GM10248 (cell line): ENCODE data around the gene KRTAP10-4.
"Not testable (repeated sequence)": the region's sequence is repeated elsewhere in the genome, so short reads cannot be mapped to it uniquely, and the experiment has no call there.

Experiments used
- CTCF ChIA-PET: fragments of 300-600 bp; sonication (Branson Sonifier 250); formaldehyde crosslinking; extraction: SDS; loops from one replicate; lab custom pipeline; 2021; ENCODE audit warnings: antibody characterized with exemption; lab: Yijun Ruan, JAX
- POLR2A ChIA-PET: fragments of 350-650 bp; sonication (Branson Sonifier 250); formaldehyde crosslinking; extraction: SDS; loops from one replicate; lab custom pipeline; 2020; ENCODE audit warnings: antibody characterized with exemption; lab: Yijun Ruan, JAX
- DNase-seq: peaks from one replicate; pipeline ENCODE4 v3.0.0; 2012; ENCODE audit errors: extremely low spot score
- TF ChIP-seq, protein P1 (sequence below): IDR thresholded peaks from 2 replicates; pipeline ENCODE4 v1.5.1; 2012; ENCODE audit warnings: mild to moderate bottlenecking, low read depth; ENCODE audit errors: extremely low read depth, missing control alignments, control extremely low read depth

KRTAP10-4 gene

DNA sequence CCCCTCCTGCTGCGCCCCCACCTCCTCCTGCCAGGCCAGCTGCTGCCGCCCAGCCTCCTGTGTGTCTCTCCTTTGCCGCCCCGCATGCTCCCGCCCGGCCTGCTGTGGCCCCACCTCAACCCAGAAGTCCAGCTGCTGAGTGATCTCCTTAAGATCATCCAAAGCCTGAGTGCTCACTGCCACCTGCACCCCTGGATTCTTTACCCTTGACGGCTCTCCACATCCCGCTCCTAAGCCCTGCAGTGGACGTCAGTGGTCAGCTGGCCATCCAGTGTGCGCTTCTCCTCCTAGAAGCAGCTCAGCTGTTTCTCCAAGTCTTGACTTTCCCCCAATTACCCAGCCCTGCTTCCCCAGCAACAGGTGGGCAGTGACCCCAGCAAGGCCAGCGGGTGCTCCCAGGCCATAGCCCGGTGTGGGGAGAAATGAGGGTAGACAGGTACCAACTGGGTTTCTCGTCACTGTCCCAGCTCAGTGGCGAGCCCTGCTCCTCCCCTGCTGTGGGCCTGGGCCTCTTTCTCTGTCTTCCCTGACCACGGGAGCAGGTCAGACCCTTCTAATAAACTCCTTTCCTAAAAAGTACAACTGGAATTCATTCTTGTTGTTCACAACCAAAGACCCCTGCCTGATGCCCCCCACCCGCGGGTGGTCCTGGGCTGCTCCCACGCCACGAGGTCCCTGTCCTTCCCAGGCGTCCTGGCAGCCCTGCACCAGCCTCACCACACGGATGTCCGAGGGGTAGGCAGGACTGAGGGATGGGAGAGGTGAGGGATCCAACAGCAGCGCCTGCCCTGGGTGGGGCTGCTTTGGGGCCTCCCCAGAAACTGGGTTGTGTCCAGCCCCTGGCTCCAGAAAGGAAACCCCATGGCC is 28.3 kb downstream of the KRTAP10-4 start:
- no peak for DNase-seq
- ChIA-PET POLR2A (no interaction called here), CTCF (no interaction called here)
- TF ChIP-seq, protein P1, sequence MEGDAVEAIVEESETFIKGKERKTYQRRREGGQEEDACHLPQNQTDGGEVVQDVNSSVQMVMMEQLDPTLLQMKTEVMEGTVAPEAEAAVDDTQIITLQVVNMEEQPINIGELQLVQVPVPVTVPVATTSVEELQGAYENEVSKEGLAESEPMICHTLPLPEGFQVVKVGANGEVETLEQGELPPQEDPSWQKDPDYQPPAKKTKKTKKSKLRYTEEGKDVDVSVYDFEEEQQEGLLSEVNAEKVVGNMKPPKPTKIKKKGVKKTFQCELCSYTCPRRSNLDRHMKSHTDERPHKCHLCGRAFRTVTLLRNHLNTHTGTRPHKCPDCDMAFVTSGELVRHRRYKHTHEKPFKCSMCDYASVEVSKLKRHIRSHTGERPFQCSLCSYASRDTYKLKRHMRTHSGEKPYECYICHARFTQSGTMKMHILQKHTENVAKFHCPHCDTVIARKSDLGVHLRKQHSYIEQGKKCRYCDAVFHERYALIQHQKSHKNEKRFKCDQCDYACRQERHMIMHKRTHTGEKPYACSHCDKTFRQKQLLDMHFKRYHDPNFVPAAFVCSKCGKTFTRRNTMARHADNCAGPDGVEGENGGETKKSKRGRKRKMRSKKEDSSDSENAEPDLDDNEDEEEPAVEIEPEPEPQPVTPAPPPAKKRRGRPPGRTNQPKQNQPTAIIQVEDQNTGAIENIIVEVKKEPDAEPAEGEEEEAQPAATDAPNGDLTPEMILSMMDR = no peak

DNA sequence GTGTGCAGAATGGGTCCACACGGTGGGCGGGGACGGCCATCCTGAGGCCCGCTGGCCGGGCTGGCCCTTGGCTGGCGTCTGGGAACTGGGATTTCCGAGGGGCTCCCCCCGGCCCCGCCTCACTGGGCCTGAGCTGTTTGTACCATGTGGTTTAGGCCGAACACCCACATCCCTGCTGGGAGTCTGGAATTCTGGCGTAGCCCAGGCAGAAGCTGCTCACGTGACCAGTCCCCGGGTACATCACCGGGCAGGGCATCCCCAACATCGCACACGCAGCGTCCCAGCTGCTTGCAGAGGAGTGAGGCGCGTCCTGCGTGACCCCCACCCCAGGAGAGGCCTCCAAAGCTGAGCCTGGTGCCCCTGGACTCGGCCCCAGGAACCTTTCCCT is 28.9 kb downstream of the KRTAP10-4 start:
- TF ChIP-seq, protein P1 = no peak
- DNase-seq = no peak
- CTCF ChIA-PET = no interaction called here
- POLR2A ChIA-PET = no interaction called here

DNA sequence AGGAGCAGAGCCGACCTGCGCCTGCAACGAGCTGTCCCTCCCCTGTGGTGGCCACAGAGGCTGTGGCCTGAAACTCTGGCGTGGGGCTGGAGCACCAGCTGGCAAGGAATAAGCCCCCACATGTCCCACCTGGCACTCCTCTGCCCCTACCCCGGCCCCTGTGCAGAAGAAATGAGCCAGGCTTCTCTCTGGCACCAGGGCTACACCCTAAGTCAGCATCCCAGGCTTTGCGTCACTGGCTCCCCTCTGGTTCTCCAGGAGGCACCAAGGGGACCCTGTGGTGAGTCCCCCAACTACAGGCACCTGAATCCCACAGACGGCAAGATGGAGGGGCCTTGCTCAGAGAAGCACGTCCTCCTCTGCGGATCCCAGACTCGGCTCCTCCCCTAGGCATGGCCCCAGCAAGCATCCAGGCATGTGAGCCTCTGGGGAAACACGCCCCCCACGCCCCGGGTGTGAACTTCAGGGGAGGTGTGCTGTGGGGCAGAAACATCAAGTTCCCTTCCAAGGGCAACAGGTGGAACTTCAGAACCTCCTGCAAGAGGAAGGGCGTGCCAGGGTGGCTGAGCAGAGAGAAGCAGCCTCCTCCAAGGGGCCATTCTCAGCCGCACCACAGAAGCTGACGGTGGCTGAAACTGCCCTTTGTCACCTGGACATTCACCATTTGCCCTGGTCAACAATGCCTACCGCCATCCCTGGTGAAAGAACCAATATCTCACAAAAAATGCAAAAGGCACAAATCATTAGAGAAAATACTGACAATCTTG is 29.8 kb downstream of the KRTAP10-4 start:
- TF ChIP-seq, protein P1 = no peak
- DNase-seq = no peak
- POLR2A ChIA-PET = no interaction called here
- CTCF ChIA-PET = no interaction called here

DNA sequence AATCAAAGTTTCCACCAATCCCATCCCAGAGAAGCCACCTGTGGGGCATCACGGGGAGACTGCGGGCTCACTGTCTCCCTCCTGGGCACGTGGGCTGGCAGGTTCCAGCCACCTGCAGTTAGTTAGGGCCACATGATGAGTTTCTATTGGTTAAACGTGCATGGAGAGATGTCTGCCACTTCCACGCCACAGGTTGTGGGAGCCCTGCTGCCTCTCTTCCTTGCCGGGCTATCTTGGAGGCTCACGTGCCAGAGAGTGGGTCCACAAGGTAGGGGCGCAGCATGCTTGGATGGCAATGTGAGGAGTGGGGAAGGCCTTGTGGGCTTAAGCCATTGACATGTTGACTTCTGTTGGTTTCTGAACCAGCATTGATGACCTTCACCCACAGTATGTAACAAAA is 30.4 kb downstream of the KRTAP10-4 start:
- ChIA-PET CTCF (no interaction called here), POLR2A (no interaction called here)
- no peak for DNase-seq
- TF ChIP-seq, protein P1 = no peak

DNA sequence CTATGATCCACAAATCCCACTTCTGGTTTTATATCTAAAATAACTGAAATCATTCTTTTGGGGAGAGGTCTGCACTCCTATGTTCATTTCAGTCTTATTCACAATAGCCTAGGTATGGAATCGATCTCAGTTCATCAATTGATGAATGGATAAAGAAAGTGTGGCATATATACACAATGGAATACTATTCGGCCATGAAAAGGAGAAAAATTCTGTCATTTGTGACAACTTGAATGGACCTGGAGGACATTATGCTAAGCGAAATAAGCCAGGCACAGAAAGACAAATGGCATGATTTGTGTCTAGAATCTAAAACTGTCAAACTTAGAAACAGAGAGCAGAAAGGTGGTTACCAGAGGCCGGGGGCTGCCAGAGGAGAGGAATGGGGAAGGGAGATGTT is 33.0 kb downstream of the KRTAP10-4 start:
- ChIA-PET CTCF (no interaction called here), POLR2A (no interaction called here)
- TF ChIP-seq, protein P1 = no peak
- DNase-seq = no peak

DNA sequence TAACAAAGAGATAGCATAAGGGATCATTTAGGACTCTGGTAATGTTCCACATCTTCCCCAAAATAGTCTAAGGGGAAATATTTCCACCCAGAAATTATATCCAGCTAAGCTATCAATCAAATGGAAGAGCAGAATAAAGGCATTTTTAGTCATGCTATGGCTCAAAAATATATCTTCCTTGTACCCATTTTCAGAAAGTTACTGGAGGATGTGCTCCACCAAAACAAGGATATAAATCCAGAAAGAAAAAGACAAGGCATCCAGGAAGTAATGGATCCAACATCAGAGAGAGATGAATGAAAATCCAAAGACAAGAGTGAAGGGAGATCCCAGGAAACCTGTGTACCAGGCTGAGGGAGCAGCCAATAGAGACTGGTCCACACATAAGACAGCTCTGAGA is 35.7 kb downstream of the KRTAP10-4 start:
- POLR2A ChIA-PET = no interaction called here
- CTCF ChIA-PET = no interaction called here
- TF ChIP-seq, protein P1 = no peak
- DNase-seq = no peak

DNA sequence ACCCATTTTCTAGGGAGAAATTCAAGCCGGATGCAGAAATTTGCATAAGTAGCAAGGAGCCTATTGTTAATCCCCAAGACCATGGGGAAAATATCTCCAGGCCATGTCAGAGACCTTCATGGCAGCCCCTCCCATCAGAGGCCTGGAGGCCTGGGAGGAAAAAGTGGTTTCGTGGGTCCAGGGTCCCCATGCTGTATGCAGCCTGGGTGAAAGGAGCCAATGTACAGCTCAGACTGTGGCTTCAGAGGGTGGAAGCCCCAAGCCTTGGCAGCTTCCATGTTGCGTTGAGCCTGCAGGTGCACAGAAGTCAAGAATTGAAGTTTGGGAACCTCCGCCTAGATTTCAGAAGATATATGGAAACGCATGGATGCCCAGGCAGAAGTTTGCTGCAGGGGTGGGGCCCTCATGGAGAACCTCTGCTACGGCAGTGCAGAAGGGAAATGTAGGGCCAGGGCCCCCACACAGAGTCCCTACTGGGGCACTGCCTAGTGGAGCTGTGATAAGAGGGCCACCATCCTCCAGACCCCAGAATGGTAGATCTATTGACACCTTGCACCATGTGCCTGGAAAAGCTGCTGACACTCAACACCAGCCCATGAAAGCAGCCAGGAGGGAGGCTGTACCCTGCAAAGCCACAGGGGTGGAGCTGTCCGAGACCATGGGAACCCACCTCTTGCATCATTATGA is 36.8 kb downstream of the KRTAP10-4 start:
- CTCF ChIA-PET, DNase-seq, POLR2A ChIA-PET: not testable (repeated sequence)
